GM19397 (cell line): ENCODE results near the gene TACR2.

Experiments used
- ATAC-seq: cut with Tn5 transposase; IDR thresholded peaks from one replicate; pipeline ENCODE4 v1.9.1; 2021; ENCODE audit warnings: mild to moderate bottlenecking, moderate library complexity; ENCODE audit not compliant: unreplicated experiment

Gene TACR2

DNA sequence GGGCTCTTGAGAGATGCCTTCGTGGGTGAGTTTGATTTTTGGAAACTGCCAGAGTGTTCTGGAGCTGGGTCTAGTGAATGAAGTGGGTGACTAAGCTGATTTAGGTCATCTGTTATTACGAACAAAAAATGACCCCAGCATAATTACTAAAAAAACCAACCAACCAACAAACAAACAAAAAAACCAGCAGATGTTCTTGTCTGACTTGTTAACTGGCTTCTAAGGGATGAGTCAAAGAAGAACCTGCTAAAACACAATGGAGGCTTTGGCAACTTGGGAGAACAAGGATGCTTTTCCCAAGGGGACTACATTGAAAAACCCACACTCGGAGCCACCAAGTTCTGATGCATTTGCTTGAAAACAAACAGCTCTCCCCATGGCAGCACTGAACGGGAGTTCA is 11.5 kb downstream of the TACR2 start:
- no peak for ATAC-seq

- no peak for ATAC-seq
Observed at GRCh38 chr10:69404786-69405185, 11.9 kb downstream of the TACR2 start.

GRCh38 chr10:69403519-69403918 is 13.2 kb downstream of the TACR2 start:
- no peak for ATAC-seq

DNA sequence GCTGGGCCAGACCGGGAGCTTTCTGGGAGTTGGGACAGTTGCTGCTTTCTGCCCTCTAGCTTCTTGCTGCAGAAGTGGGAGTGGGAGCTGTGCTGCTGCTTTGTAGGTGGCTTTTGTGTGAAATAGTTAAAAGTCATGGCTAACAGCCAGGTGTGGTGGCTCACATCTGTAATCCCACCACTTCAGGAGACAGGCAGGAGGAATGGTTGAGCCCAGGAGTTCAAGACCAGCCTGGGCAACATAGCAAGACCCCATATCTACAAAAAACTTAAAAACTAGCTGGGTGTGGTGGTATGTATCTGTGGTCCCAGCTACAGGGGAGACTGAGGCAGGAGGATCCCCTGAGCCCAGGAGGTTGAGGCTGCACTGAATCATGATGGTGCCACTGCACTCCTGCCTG is 13.7 kb downstream of the TACR2 start:
- no peak for ATAC-seq

- no peak for ATAC-seq
Observed at GRCh38 chr10:69402386-69402785, 14.3 kb downstream of the TACR2 start.

GRCh38 chr10:69401416-69401815 is 15.3 kb downstream of the TACR2 start:
- ATAC-seq, result no peak

- ATAC-seq, result no peak
Observed at GRCh38 chr10:69400936-69401335, 15.8 kb downstream of the TACR2 start.

GRCh38 chr10:69398466-69398865 is 18.3 kb downstream of the TACR2 start:
- no peak for ATAC-seq

DNA sequence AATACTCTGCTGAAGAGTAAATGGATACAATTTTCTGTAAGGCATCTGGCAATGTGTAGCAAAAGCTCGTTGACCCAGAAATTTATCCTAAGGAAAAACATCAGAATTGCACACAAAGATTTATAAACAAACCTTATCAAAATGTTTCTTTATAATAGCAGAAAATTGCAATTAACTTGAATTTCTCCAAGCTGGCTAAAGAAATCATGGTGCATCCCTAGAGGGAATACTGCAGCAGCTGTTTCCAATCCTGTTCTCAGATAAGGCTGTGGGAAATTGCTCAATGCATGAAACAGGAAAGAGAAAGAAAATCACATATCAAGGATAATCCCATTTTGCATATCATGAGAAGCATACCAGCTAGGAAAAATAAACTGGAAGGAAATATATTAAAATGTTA is 18.7 kb downstream of the TACR2 start:
- ATAC-seq, result no peak

DNA sequence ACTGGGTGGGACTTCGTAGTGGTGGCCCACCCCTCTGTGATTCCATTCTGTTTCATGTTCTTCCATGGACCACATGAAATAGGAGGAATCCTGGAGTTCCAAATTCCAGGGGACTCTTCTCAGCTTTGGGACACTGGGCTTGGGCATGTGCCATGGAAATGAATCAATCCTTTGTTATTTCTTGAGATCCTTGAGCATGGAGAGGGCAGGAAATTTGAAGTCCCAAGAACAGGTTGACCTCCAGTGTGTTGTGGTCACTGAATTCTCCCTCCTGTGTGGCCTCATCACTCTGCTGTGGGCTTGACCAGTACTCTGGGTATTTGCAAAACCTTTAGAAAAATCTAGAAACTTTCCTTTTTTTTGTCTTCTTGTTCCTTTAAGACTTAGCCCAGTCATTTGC is 22.7 kb downstream of the TACR2 start:
- ATAC-seq, result no peak

GRCh38 chr10:69392481-69393000 is 24.2 kb downstream of the TACR2 start:
- ATAC-seq, result peak; percentile 83

DNA sequence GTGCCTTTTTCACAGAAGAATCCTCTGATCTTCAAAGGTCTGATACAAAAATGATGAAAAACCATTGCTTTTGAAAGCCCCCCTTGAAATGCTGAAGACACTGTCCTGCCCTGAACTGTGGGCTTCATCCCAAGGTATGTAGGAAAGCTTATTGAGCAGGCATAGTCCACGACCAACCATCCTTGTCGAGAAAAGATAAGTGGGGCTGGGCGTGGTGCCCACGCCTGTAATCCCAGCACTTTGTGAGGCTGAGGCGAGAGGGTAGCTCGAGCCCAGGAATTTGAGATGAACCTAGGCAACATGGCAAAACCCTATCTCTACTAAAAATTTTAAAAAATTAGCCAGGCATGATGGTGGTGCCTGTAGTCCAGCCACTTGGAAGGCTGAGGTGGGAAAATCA is 25.6 kb downstream of the TACR2 start:
- ATAC-seq, result no peak

- ATAC-seq, result no peak
Observed at GRCh38 chr10:69389827-69390490, 26.8 kb downstream of the TACR2 start.

GRCh38 chr10:69388488-69388887 is 28.2 kb downstream of the TACR2 start:
- ATAC-seq, result no peak

DNA sequence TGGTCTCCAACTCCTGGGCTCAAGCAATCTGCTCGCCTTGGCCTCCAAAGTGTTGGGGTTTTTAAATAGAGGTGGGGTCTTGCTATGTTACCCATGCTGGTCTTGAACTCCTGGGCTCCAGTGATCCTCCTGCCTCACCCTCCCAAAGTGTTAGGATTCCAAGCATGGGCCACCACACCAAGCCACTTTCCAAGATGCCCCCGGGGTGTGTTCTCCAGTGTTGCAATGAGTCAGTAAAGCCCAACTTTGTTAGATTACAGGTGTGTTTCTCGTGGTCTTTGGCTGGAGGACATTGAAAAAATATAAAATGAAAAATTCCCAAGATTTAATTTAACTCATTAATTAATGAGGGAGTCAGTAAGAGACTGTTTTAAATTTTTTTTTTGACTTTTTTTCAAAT is 29.2 kb downstream of the TACR2 start:
- ATAC-seq, result no peak

DNA sequence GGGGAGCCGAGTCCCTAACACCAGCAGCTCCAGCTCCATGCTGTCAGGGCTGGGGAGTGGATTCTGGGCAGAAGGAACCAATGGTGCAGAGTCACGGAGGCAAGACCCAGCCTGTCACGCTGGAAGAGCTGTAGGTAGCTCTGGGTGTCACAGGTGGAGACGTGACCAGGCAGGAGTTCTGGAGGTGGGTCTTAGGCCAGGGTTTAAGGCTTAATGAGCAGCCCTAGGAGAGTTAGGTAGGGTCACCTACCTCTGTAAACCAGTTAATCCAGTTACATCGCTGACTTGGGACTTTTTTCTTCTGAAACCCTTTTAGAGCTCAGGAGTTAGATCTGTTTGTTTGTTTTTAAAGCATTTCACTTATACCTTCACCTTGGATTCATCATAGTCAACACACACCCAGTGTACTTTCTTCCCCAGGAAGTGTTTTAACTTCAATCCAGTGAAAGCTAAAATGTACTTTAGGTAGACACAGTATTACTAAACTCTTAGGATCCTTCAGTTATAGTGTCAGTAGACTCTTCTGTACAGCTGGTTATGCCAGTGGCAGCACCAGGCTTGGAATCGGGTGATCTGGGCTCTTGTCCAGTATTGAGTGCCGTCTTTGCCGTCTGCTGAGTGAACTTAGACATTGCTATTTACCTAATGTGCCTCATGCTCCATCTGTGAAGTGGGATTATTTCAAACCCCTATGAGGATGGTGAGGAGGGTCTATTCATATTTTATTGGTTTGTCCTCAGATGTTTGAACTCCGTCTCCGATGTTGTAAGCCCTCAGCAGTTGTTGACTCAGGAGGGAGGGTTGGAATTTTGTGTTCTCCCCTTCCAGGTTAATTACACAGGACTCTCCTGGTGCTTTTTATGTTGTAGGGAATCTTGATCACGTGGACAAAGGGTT is 31.0 kb downstream of the TACR2 start:
- ATAC-seq, result no peak

DNA sequence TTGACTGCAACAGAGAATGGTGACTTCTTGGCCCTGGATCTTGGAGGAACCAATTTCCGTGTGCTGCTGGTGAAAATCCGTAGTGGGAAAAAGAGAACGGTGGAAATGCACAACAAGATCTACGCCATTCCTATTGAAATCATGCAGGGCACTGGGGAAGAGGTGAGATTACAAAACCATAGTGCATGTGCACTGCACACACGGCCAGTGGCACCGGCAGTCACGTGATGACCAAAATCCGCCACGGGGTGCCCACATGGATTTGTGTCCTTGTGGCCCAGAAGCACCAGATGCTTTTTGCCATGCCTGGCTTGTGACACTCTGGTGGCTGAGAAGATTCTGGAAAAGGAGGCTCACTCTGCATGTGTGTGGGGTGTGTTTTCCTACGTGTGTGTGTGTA is 32.4 kb downstream of the TACR2 start:
- ATAC-seq, result no peak

- ATAC-seq, result no peak
Observed at GRCh38 chr10:69383558-69383957, 33.2 kb downstream of the TACR2 start.

- ATAC-seq, result no peak
Observed at GRCh38 chr10:69382382-69383117, 34.2 kb downstream of the TACR2 start.

GRCh38 chr10:69379800-69380199 is 36.9 kb downstream of the TACR2 start:
- ATAC-seq, result no peak

DNA sequence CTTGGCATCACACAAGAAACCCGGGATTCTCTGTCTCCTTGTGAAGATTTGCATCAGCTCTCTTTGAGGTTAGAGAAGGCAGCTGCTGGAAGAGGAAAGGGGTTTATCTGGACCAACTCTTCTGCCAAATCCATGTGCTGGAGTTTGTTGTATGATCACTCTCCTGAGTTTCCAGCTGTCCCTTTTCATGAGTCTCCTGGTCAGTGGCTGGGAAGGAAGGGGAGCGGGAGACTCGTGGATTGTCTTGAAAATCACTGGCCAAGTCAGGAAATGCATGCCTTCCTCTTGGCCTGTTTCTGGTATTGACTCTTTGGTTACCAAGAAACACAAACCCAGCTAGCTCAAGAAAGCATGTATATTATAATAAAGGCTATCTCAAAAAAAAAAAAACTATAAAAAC is 38.8 kb downstream of the TACR2 start:
- no peak for ATAC-seq
